GM12891 (cell line): ENCODE measurements around the gene IQCN. TPM values are rescaled to one million over a fixed set of nuclear protein-coding genes. Genes with fewer than 3 reads are reported as not detected.

Source experiments
- DNase-seq: peaks from one replicate; pipeline ENCODE4 v3.0.0; 2011; ENCODE audit warnings: low spot score; ENCODE audit not compliant: insufficient read length
- FAIRE-seq: peaks from 2 replicates; lab custom pipeline; 2011; peaks lifted over from hg19 to GRCh38; lab: Jason Lieb, UNC
- PAX5 ChIP-seq: IDR thresholded peaks from 2 replicates; pipeline ENCODE4 v1.6.1; 2011; ENCODE audit warnings: low read length, moderate library complexity, mild to moderate bottlenecking; ENCODE audit not compliant: insufficient read depth, severe bottlenecking
- POLR2A ChIP-seq: IDR thresholded peaks from 2 replicates; pipeline ENCODE4 v1.6.1; 2011; ENCODE audit warnings: low read depth, low read length, control low read depth
- POLR2AphosphoS5 ChIP-seq: IDR thresholded peaks from 2 replicates; pipeline ENCODE4 v1.6.1; 2011; ENCODE audit warnings: low read depth, low read length, control low read depth
- POU2F2 ChIP-seq: IDR thresholded peaks from 2 replicates; pipeline ENCODE4 v1.6.1; 2011; ENCODE audit warnings: low read depth, mild to moderate bottlenecking, control low read depth, low read length, moderate library complexity
- SPI1 ChIP-seq: IDR thresholded peaks from 2 replicates; pipeline ENCODE4 v1.6.1; 2011; ENCODE audit warnings: low read depth, low read length, control low read depth
- TAF1 ChIP-seq: IDR thresholded peaks from 2 replicates; pipeline ENCODE4 v1.6.1; 2011; ENCODE audit warnings: low read depth, low read length, control low read depth
- polyA plus RNA-seq: library from polyadenylated mRNA; unstranded; fragments of >200 nt; gene quantifications from one replicate; pipeline ENCODE4 v1.2.1, GENCODE V29; 2012; ENCODE audit warnings: low read depth, missing spikeins, inconsistent platforms; ENCODE audit not compliant: missing spikeins

IQCN gene, protein sequence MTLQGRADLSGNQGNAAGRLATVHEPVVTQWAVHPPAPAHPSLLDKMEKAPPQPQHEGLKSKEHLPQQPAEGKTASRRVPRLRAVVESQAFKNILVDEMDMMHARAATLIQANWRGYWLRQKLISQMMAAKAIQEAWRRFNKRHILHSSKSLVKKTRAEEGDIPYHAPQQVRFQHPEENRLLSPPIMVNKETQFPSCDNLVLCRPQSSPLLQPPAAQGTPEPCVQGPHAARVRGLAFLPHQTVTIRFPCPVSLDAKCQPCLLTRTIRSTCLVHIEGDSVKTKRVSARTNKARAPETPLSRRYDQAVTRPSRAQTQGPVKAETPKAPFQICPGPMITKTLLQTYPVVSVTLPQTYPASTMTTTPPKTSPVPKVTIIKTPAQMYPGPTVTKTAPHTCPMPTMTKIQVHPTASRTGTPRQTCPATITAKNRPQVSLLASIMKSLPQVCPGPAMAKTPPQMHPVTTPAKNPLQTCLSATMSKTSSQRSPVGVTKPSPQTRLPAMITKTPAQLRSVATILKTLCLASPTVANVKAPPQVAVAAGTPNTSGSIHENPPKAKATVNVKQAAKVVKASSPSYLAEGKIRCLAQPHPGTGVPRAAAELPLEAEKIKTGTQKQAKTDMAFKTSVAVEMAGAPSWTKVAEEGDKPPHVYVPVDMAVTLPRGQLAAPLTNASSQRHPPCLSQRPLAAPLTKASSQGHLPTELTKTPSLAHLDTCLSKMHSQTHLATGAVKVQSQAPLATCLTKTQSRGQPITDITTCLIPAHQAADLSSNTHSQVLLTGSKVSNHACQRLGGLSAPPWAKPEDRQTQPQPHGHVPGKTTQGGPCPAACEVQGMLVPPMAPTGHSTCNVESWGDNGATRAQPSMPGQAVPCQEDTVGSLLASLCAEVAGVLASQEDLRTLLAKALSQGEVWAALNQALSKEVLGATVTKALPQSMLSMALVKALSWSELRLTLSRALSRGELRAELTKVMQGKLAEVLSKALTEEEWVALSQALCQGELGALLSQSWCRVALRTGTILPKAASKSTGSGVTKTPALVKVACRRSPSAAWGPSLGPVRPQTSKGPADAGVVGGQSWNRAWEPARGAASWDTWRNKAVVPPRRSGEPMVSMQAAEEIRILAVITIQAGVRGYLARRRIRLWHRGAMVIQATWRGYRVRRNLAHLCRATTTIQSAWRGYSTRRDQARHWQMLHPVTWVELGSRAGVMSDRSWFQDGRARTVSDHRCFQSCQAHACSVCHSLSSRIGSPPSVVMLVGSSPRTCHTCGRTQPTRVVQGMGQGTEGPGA (N-terminal part only)
- 0.85 TPM for polyA plus RNA-seq

DNA sequence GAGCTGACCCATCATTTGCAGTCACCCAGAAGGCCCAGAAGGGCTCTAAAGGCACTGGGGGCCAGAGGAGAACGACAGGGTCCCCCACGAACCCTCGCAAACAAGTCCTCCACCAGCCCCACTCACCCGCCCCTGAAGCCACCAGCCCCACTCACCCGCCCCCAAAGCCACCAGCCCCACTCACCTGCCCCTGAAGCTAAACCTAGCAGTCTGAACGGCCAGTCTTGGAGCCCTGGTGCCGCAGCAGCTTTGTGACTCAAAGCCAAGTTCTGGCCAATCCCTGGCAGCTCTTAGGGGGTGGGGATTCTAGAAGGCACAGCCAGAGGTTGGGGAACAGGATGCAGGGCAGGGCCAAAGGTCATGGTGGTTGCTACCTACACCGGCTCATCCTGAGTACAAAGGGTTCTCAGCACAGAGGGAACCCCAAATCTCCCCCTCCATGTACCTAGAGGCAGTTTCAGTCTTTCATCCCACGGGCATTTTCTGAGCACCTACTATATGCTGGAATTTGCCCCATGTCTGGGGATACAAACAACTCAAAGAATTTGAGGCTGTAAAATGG is at the start of gene IQCN:
Gene IQCN (minus strand): TSS at position 234 of the 562 bp plus-strand sequence. CDS start 4,974 bp downstream, outside the sequence.
- DNase-seq (no peak), FAIRE-seq (no peak)
- TF ChIP-seq POLR2A (no peak; the same call in 1 of the 2 replicates), POLR2AphosphoS5 (peak; percentile 68)

DNA sequence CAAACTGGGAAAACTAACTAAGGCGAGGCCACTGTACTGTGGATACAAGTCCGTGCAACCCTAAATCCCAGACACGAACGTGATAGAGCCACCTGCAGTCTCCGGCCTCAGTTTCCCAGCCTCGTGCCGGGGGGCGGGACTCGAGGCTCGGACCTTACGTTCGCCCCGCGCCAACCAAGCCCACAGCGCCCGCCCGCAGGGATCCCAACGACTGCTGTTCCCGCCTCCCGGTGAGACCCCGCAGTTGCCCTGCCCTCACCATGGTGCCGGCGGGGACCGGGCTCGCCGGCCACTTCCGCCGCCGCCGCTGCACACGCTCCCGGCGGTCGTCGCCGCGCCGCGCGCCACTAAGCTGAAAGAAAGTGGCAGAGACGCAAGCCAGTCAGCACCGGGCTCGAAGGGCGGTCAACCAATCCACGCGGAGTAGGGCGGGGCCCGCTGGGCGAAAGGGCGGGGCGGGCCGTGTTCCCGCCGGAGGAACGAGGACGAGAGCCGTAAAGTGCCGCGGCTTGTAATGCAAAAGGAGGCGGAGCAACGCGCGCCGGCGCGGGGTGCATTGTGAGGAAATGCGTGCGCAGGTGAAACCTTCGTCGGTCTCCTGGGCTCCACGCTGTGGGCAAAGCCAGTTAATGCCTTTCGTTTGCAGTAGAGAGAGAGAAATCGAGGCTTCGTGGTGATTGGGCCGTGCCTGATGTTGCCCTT is 48.7 kb upstream of the IQCN start, which contains the start of gene LSM4:
Gene LSM4 (minus strand): TSS at position 318 of the 702 bp plus-strand sequence. CDS start 56 bp downstream, at position 262.
- TF ChIP-seq POU2F2 (0 out of 2 replicates have a peak, but pooled peaks have one; percentile 65), POLR2A (0 out of 2 replicates have a peak, but pooled peaks have one; percentile 41), PAX5 (no peak), SPI1 (peak; percentile 14; the same call in 1 of the 2 replicates), POLR2AphosphoS5 (peak; percentile 64), TAF1 (peak; percentile 26)
- DNase-seq, result peak; percentile 96
- FAIRE-seq, result peak; percentile 99

DNA sequence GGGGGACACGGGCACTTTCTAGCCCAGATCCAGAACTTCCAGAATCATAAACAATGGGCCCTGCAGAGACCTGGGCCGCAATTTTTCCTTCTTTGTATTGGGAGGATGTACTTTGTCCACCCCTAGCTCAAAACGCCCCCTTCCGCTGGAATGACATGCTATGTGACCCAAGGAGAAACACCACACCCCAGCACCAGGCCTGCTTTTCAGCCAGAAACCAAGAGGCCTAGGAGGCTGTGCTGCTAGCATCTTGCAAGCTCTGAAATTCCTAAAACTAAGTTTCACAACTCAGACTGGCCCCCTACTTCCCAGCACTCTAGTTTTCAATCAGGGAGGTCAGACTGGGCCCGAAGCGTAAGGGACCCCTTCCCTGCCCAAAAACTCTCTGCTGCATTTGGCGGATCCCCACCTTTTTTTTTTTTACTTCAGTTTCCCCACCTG is 48.1 kb upstream of the IQCN start:
- no peak for TF ChIP-seq SPI1
- TF ChIP-seq POLR2AphosphoS5, result peak; percentile 1; the same call in 1 of the 2 replicates
- DNase-seq (no peak), FAIRE-seq (no peak)

DNA sequence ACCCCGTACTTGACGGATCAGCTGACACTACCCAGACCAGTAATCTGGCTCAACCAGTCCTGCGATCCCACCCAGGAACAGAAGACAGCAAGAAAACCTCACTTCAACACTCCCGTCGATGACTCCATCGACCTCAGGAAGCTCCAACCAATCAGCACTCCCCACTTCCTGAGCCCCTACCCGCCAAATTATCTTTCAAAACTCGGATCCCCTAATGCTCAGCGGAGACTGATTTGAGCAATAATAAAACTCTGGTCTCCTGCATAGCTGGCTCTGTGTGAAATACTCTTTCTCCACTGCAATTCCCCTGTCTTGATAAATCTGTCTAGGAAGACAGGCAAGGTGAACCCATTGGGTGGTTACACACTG is 47.5 kb upstream of the IQCN start:
- FAIRE-seq, result no peak
- TF ChIP-seq SPI1, result no peak
- no peak for TF ChIP-seq TAF1
- no peak for DNase-seq

DNA sequence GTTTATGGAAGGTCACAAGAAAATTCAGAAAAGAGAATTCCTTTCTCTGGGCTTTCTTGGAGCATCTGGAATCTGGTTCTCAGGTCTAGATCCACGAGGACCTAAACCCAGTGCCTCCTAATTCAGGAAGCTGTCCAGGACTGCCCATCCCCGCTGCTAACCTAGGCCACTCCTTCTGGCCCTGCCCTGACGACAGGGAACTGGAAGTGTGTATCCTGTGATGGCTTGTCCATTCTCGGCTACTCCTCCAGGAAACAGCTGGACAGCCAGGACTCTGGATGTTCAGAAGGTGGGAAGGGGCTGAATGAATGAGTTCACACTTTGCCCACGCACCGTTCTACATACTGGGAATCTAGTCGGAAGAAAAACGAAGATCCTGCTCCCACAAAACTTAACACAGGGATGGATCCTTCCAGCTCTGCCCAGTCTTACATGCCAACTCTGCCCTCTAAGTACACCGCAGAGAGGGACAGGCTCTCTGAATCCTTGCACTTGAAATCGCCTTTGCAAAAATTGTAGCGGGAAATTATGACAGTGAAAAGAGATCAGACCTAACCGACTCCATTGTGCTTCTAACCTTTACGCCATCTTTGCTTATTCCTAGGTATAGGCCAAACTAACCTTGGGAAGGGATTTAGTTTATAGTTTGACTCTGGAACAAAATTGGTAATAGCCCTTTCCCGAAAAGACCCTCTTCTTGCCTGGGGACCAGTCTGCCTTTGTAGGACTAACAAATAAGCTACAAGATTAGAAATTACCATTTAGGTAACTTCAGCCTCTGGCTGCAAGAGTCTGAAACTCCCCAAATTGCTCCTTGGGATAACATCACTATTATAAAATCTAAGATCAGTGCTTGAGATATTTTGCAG is 46.8 kb upstream of the IQCN start:
- FAIRE-seq, result no peak
- TF ChIP-seq PAX5 (no peak), POLR2A (no peak), TAF1 (no peak), POLR2AphosphoS5 (no peak), SPI1 (no peak), POU2F2 (no peak)
- DNase-seq, result no peak

DNA sequence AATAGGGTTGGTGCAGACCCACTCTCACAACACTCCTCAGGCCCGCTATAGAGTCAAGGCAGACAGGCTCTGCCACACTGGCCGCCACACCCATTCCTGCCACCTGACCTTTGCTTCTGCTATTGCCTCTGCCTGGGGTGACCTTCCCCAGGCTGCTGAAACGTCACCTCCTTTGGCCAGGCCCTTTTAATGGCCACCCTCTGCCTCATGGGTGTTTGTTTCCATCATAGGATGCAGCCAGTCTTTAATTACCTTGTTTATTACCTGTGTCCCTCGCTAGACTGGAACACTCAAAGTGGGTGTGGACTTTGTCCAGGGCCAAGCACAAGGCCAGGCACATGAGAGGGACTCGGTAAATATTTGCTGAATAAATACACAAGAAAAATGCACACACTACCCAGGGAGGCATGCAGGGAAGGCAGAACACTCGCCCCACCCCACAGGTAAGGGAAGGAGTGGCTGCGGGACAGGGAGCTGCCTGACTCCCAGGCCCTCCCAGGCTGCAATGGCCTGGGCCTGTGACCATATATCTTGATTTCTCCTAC is 45.4 kb upstream of the IQCN start:
- TF ChIP-seq POLR2AphosphoS5, result no peak
- TF ChIP-seq POU2F2, result no peak
- no peak for TF ChIP-seq TAF1
- TF ChIP-seq SPI1, result no peak
- no peak for TF ChIP-seq PAX5
- no peak for TF ChIP-seq POLR2A
- DNase-seq, result no peak
- FAIRE-seq, result no peak

DNA sequence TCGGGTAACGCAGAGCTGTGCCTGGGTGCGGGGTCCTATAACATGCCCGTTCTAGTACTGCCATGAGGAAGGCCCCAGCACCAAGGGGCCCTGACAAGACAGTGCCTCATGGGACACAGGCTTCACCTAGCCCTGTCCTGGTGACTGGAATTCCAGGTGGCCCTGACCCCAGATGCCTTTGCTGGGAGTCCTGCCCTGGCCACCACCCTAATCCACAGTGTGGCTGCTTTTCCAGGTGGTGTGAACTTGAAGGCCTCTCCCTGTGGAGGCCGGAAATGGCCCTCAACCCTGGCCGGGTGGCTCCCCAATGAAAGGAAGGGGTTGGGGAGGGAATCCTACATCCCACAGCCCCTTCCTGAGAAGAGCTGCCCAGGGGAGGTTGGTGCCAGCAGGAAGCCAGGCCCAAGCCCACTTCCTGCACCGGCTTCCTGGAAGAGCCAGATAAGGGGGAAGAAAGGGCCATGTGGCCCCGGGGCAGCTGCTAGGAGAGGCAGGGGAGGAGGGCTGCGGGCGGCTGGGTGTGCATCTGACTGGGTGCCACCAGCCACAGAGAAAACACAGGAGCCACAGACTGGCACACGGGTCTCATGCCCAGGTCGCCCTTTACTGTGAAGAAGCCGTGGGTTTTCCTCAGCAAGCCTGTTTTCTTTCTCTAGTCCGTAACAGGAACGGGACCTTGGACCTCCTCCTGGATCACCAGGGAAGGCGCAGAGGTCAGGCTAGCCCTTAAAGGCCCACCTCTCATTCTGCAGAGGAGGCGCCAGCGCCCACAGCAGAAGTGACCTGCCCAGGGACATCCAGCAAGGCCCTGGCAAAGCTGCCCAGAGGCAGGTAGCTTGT is 43.9 kb upstream of the IQCN start:
- FAIRE-seq (no peak), DNase-seq (no peak)
- TF ChIP-seq POLR2A (no peak), SPI1 (no peak), POU2F2 (no peak), TAF1 (no peak), POLR2AphosphoS5 (no peak), PAX5 (no peak)
